ENCODE measurements around the gene ARHGAP25.

The ARHGAP25 gene

GRCh38 chr2:68732036-68732932 is 2.3 kb upstream of the ARHGAP25 start:
- in situ Hi-C loops (cut with MboI; ENCODE audit: low sequenced_read_pairs, unreplicated experiment), result loop anchor here (25.0 kb wide), 1 partner anchor 180 kb away; no protein-coding TSS in a partner anchor
- TF ChIP-seq CTCF (IDR thresholded peaks at IDR 0.05; ENCODE audit: borderline replicate concordance, control extremely low read depth, extremely low read depth, insufficient read depth, missing control alignments), result no peak
- DNase-seq (ENCODE audit: low spot score), result no peak

- DNase-seq (ENCODE audit: low spot score), result no peak
- TF ChIP-seq CTCF (IDR thresholded peaks at IDR 0.05; ENCODE audit: borderline replicate concordance, control extremely low read depth, extremely low read depth, insufficient read depth, missing control alignments), result no peak
- in situ Hi-C loops (cut with MboI; ENCODE audit: low sequenced_read_pairs, unreplicated experiment), result loop anchor here (25.0 kb wide), 1 partner anchor 179 kb away; no protein-coding TSS in a partner anchor
These were observed 1.2 kb upstream of the ARHGAP25 start for GRCh38 chr2:68733365-68733764.

GRCh38 chr2:68734176-68734575 is 435 bp upstream of the ARHGAP25 start:
- DNase-seq (ENCODE audit: low spot score), result no peak
- TF ChIP-seq CTCF (IDR thresholded peaks at IDR 0.05; ENCODE audit: borderline replicate concordance, control extremely low read depth, extremely low read depth, insufficient read depth, missing control alignments), result no peak
- in situ Hi-C loops (cut with MboI; ENCODE audit: low sequenced_read_pairs, unreplicated experiment), result loop anchor here (25.0 kb wide), 1 partner anchor 178 kb away; no protein-coding TSS in a partner anchor

GRCh38 chr2:68736086-68736485 is 1.5 kb downstream of the ARHGAP25 start:
- in situ Hi-C loops (cut with MboI; ENCODE audit: low sequenced_read_pairs, unreplicated experiment), result loop anchor here (25.0 kb wide), 1 partner anchor 176 kb away; no protein-coding TSS in a partner anchor
- DNase-seq (ENCODE audit: low spot score), result no peak

GRCh38 chr2:68737711-68738110 is 3.1 kb downstream of the ARHGAP25 start:
- TF ChIP-seq CTCF (IDR thresholded peaks at IDR 0.05; ENCODE audit: borderline replicate concordance, control extremely low read depth, extremely low read depth, insufficient read depth, missing control alignments), result no peak
- no peak for DNase-seq (ENCODE audit: low spot score)
- in situ Hi-C loops (cut with MboI; ENCODE audit: low sequenced_read_pairs, unreplicated experiment), result loop anchor here (25.0 kb wide), 1 partner anchor 175 kb away; no protein-coding TSS in a partner anchor

More at GRCh38 chr2:68736086-68736485, 1.5 kb downstream of the ARHGAP25 start:
- no peak for TF ChIP-seq CTCF (IDR thresholded peaks at IDR 0.05; ENCODE audit: borderline replicate concordance, control extremely low read depth, extremely low read depth, insufficient read depth, missing control alignments)

GRCh38 chr2:68738906-68739594 is 4.4 kb downstream of the ARHGAP25 start:
- in situ Hi-C loops (cut with MboI; ENCODE audit: low sequenced_read_pairs, unreplicated experiment), result loop anchor here (25.0 kb wide), 1 partner anchor 173 kb away; no protein-coding TSS in a partner anchor
- DNase-seq (ENCODE audit: low spot score), result no peak
- TF ChIP-seq CTCF (IDR thresholded peaks at IDR 0.05; ENCODE audit: borderline replicate concordance, control extremely low read depth, extremely low read depth, insufficient read depth, missing control alignments), result no peak

All from GM13976 (cell line).